ENCODE results near the gene TACSTD2.
"Not testable (repeated sequence)": the region's sequence is repeated elsewhere in the genome, so short reads cannot be mapped to it uniquely, and the experiment has no call there.

Gene TACSTD2

GRCh38 chr1:58555393-58555792 lies 21.7 kb downstream of the TACSTD2 start:
- no peak for DNase-seq

GRCh38 chr1:58551186-58552140 lies 25.6 kb downstream of the TACSTD2 start:
- DNase-seq, result no peak

GRCh38 chr1:58549291-58549690 lies 27.8 kb downstream of the TACSTD2 start:
- not testable (repeated sequence) for DNase-seq

- no peak for DNase-seq
Measured at GRCh38 chr1:58548371-58548770, 28.7 kb downstream of the TACSTD2 start.

GRCh38 chr1:58546520-58547308 lies 30.3 kb downstream of the TACSTD2 start, which contains the start of gene OMA1:
OMA1 (minus strand) TSS chr1:58546726; CDS start chr1:58539294, 7,432 bp downstream.
- peak; percentile 96 for DNase-seq

- peak; percentile 75 for DNase-seq
Measured at GRCh38 chr1:58545591-58546519, 31.2 kb downstream of the TACSTD2 start.

- no peak for DNase-seq
Measured at GRCh38 chr1:58543260-58543659, 33.8 kb downstream of the TACSTD2 start.

- DNase-seq, result no peak
Measured at GRCh38 chr1:58539553-58539952, 37.5 kb downstream of the TACSTD2 start.

GRCh38 chr1:58538821-58539220 lies 38.2 kb downstream of the TACSTD2 start:
- DNase-seq, result no peak

- DNase-seq, result not testable (repeated sequence)
Measured at GRCh38 chr1:58531842-58532241, 45.2 kb downstream of the TACSTD2 start.

GRCh38 chr1:58529284-58529683 lies 47.8 kb downstream of the TACSTD2 start:
- no peak for DNase-seq

- peak; percentile 69 for DNase-seq
Measured at GRCh38 chr1:58528518-58528917, 48.5 kb downstream of the TACSTD2 start.
